LNCAP (cell line): ENCODE measurements around the gene PRR5L.

Experiments used
- TF ChIP-seq, protein P1 (sequence below): fragments of 450-650 bp; IDR thresholded peaks from 2 replicates; pipeline ENCODE4 v1.5.1; 2017; ENCODE audit warnings: mild to moderate bottlenecking

The PRR5L gene

GRCh38 chr11:36372101-36372771, 76.1 kb downstream of the PRR5L start:
- TF ChIP-seq, protein P1, sequence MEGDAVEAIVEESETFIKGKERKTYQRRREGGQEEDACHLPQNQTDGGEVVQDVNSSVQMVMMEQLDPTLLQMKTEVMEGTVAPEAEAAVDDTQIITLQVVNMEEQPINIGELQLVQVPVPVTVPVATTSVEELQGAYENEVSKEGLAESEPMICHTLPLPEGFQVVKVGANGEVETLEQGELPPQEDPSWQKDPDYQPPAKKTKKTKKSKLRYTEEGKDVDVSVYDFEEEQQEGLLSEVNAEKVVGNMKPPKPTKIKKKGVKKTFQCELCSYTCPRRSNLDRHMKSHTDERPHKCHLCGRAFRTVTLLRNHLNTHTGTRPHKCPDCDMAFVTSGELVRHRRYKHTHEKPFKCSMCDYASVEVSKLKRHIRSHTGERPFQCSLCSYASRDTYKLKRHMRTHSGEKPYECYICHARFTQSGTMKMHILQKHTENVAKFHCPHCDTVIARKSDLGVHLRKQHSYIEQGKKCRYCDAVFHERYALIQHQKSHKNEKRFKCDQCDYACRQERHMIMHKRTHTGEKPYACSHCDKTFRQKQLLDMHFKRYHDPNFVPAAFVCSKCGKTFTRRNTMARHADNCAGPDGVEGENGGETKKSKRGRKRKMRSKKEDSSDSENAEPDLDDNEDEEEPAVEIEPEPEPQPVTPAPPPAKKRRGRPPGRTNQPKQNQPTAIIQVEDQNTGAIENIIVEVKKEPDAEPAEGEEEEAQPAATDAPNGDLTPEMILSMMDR = no peak

- TF ChIP-seq, protein P1 = no peak
Observed at GRCh38 chr11:36373016-36374010, 77.2 kb downstream of the PRR5L start.

DNA sequence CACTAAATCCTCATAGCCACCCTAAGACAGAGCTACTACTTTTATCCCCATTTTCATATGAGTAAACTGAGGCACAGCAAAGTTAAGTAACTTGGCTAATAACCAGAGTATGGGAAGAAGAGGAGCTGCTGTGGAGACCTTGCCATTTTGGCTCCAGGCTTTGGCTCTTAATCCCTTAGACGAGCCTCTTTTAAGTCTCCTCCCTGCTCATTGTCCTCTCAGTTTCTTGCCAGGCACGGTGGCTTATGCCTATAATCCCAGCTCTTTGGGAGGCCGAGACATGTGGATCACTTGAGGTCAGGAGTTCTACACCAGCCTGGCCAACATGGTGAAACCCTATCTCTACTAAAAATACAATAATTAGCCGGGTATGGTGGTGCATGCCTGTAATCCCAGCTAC, 78.6 kb downstream of the PRR5L start:
- TF ChIP-seq, protein P1 = no peak

DNA sequence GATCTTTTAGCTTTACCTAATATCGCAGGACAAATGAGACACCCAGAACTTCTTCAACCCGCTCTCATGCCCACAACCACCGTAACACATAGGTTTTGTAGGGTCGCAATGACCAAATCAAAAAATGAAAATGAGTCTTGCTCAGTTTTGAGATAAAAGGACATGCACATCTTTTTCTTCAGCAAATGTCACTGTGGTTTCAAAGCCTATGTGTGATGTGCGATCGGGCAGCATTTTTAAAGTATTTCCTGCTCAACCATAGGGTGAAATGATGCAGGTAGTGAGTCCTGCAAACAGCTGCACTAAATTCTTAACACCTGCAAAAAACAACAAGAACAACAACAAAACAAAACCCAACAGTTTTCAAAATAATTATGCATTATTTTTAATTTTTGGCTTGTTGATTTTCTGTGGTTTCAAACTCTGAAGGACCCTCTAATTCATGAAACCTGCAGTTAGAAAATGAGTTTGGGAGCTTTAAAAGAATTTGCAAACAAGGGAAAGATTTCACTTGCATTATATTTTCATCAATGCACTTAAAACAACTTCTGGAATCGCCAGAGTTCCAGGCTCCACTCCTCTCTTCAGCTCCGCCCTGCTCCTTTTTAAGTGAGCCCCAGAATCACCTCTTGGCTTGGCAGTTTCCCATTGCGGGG, 79.4 kb downstream of the PRR5L start:
- TF ChIP-seq, protein P1 = no peak

GRCh38 chr11:36376009-36376887, 80.2 kb downstream of the PRR5L start:
- TF ChIP-seq, protein P1 = no peak

- TF ChIP-seq, protein P1 = no peak
Observed at GRCh38 chr11:36376888-36377758, 81.0 kb downstream of the PRR5L start.
